GM12874 (cell line): ENCODE measurements around the gene VPS16.

Experiments
- TF ChIP-seq, protein P1 (sequence below): IDR thresholded peaks from 2 replicates; pipeline ENCODE4 v1.5.1; 2011; ENCODE audit warnings: low read depth, mild to moderate bottlenecking, control low read depth, low read length, moderate library complexity; ENCODE audit not compliant: insufficient read depth

Gene VPS16

DNA sequence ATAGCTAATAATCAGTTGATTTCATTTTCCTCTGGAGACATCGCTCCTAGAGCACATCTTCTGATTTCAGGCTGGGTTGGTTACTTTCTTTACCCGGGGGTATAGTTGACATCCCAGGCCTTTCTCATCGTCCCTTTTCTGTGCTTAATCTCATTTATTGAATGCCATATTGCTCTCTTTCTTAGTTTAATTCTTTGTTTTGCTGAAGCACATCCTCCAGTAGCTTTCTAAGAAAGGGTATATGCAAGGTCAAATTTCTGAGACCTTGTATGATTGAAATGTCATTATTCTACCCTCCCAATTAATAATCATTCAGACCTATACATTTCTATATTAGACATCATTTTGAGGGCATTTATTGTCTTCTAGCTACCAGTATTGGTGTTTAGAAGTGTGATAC lies 28.4 kb upstream of the VPS16 start:
- TF ChIP-seq, protein P1, sequence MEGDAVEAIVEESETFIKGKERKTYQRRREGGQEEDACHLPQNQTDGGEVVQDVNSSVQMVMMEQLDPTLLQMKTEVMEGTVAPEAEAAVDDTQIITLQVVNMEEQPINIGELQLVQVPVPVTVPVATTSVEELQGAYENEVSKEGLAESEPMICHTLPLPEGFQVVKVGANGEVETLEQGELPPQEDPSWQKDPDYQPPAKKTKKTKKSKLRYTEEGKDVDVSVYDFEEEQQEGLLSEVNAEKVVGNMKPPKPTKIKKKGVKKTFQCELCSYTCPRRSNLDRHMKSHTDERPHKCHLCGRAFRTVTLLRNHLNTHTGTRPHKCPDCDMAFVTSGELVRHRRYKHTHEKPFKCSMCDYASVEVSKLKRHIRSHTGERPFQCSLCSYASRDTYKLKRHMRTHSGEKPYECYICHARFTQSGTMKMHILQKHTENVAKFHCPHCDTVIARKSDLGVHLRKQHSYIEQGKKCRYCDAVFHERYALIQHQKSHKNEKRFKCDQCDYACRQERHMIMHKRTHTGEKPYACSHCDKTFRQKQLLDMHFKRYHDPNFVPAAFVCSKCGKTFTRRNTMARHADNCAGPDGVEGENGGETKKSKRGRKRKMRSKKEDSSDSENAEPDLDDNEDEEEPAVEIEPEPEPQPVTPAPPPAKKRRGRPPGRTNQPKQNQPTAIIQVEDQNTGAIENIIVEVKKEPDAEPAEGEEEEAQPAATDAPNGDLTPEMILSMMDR: no peak

DNA sequence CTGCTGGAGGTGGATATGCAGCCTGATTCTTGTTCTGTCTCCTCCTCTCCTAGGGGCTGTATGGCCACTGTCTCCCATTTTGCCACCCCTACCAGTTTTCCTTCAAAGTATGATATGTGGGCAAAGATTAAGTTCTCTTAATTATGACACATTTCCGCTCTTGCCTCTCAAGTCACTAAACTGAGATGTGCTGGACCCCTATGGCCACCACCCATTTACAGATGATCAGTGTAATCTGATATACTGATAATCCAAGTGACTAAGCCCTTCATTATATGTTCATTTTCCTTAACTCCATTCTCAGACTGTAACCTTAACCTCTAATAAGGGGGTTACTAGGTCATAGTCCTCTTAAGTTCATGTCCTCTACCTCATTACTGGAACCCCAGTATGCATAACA lies 26.5 kb upstream of the VPS16 start:
- TF ChIP-seq, protein P1: no peak

DNA sequence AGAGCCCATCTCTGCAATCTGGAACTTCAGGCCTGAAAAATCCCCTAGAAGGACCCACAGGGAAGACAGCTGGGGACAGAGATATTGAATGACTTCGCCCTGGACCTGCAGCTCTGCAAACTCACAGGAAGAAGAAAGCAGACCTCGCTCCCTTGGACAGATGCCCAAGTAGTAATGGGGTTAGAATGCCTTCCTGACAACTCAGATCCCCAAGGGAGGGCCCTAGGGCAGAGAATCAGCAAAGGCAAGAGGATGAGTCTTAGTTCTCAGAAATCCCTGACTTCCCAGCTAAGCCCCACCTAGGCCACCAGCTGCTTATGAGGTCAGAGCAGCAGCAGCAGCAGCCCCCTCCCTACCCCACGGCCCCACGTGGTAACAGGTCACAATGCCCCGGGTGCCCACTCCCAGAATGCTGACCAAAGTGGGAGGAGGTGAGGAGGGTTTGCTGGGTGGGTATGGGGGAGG lies 25.9 kb upstream of the VPS16 start, which contains the start of gene C20orf141:
C20orf141 (plus strand) TSS at position 401 of the 465 bp plus-strand sequence. CDS start 198 bp downstream, outside the sequence.
- TF ChIP-seq, protein P1: no peak

DNA sequence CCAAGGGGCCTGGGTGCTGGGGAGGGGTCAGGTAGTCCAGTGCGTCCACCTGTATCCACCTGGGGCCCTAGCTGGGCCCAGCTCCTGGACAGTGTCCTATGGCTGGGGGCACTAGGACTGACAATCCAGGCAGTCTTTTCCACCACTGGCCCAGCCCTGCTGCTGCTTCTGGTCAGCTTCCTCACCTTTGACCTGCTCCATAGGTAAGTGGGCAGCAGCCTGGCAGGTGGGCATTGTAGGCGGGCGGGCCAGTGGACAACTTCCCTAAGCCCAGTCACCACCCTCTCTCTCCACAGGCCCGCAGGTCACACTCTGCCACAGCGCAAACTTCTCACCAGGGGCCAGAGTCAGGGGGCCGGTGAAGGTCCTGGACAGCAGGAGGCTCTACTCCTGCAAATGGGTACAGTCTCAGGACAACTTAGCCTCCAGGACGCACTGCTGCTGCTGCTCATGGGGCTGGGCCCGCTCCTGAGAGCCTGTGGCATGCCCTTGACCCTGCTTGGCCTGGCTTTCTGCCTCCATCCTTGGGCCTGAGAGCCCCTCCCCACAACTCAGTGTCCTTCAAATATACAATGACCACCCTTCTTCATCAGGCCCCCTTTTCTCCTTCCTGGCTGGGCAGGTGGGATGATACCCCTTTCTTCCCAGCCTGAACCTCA lies 25.2 kb upstream of the VPS16 start:
- TF ChIP-seq, protein P1: no peak

DNA sequence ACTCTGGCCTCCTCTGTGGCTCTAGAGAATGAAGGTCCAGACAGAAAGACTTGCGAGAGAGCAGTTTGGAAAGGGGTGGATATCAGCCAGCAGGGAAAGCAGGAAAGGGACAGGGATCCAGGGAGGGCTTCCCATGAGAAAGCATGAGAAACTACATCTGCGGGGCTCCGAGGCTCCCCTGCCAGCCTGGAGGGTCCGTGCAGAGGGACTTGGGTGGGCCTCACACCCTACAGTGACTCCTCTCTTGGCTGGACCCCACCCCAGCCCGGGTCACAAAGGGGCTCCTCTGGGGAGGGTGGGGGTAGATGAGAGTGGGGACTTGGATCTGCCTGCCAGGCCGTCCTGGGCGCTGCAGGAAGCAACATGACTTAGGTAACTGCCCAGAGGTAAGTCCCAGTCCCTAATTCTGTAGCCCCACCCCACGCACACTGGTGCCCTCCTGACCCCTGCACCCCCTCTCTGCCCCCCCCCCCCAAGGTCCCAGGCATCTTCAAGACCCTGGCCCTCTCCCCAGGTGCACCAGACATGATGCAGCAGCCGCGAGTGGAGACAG lies 24.4 kb upstream of the VPS16 start, which contains the start of gene TMEM239:
TMEM239 (plus strand) TSS at position 335 of the 553 bp plus-strand sequence; CDS start at position 526, 191 bp downstream.
- TF ChIP-seq, protein P1: no peak

DNA sequence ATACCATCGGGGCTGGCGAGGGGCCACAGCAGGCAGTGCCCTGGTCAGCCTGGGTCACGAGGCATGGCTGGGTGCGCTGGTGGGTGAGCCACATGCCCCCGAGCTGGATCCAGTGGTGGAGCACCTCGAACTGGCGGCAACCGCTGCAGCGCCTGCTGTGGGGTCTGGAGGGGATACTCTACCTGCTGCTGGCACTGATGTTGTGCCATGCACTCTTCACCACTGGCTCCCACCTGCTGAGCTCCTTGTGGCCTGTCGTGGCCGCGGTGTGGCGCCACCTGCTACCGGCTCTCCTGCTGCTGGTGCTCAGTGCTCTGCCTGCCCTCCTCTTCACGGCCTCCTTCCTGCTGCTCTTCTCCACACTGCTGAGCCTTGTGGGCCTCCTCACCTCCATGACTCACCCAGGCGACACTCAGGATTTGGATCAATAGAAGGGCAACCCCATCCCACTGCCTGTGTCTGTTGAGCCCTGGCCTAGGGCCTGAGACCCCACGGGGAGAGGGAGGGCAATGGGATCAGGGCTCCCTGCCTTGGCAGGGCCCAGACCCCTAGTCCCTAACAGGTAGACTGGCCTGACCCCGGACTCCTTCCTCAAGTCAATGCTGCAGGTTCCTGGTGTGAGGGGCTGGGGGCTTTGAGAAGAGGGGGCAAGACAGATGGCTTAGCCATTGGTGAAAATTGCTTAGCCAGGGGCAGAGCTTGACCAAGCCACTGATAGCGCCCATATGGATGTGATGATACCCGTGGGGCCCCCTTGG lies 23.8 kb upstream of the VPS16 start:
- TF ChIP-seq, protein P1: no peak

DNA sequence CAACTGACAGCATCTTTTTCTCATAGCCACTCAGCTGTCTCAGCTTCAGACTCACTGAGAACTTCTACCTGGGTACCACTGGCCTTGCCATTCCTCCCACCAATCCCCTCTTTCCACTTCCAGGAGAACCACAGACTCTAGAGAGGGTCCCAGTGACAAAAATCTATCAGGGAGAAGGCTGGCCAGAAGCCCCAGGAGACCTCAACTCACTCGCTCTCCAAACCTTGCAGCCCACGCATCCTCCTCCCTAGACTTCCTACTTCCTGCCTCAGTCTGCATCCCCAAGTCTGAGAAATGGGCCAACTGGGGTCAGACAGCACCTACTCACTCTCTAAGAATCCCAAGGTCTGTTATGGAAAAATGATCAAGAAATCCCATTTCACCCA lies 23.2 kb upstream of the VPS16 start:
- TF ChIP-seq, protein P1: no peak
